BE2C (cell line): ENCODE results near the gene ARL2BP.

Source experiments
- DNase-seq: peaks from one replicate; pipeline ENCODE4 v3.0.0-alpha.2; 2020
- H3K27me3 ChIP-seq: fragments of 250-450 bp; sonication (Bioruptor Pico); 2 replicates; pipeline ENCODE4 v1.5.1; 2020; ENCODE audit warnings: mild to moderate bottlenecking
- H3K36me3 ChIP-seq: fragments of 250-450 bp; sonication (Bioruptor Pico); 2 replicates; pipeline ENCODE4 v1.5.1; 2020; ENCODE audit warnings: mild to moderate bottlenecking
- H3K4me1 ChIP-seq: fragments of 250-450 bp; sonication (Bioruptor Pico); 2 replicates; pipeline ENCODE4 v1.5.1; 2020
- H3K4me3 ChIP-seq: 2 replicates; pipeline ENCODE4 v1.5.1; 2011; ENCODE audit warnings: low read depth, low read length
- H3K9me3 ChIP-seq: fragments of 250-450 bp; sonication (Bioruptor Pico); 2 replicates; pipeline ENCODE4 v1.5.1; 2020
- TF ChIP-seq, protein P1 (sequence below): IDR thresholded peaks from 2 replicates; pipeline ENCODE4 v1.5.1; 2012; ENCODE audit warnings: mild to moderate bottlenecking, low read depth, low read length

ARL2BP gene

DNA sequence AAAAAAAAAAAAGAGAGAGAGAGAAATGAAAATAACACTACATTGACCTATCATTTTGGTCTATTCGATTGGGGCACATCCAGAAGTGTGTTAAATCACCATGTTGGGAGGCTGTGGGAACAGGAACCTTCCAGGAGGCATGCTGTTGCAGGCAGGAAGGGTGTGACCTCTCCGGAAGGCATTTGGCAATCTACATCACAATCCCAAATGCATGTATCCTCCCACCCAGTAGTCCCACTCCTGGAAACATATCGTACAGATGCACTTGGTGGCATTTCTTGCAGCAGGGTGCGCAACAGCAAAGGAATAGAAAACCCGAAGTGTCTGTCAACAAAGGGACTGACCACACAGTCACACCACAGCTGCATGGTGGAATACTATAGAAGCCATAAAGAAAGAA lies 31.5 kb downstream of the ARL2BP start:
- peaks cover 3% of the 10 kb centered on the region for H3K4me1 ChIP-seq
- no peaks in the 10 kb centered on the region for H3K9me3 ChIP-seq
- no peaks in the 10 kb centered on the region for H3K36me3 ChIP-seq
- TF ChIP-seq, protein P1, sequence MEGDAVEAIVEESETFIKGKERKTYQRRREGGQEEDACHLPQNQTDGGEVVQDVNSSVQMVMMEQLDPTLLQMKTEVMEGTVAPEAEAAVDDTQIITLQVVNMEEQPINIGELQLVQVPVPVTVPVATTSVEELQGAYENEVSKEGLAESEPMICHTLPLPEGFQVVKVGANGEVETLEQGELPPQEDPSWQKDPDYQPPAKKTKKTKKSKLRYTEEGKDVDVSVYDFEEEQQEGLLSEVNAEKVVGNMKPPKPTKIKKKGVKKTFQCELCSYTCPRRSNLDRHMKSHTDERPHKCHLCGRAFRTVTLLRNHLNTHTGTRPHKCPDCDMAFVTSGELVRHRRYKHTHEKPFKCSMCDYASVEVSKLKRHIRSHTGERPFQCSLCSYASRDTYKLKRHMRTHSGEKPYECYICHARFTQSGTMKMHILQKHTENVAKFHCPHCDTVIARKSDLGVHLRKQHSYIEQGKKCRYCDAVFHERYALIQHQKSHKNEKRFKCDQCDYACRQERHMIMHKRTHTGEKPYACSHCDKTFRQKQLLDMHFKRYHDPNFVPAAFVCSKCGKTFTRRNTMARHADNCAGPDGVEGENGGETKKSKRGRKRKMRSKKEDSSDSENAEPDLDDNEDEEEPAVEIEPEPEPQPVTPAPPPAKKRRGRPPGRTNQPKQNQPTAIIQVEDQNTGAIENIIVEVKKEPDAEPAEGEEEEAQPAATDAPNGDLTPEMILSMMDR = no peak
- H3K27me3 ChIP-seq = no peaks in the 10 kb centered on the region
- no peak overlapping the region for H3K4me3 ChIP-seq
- DNase-seq = no peak

DNA sequence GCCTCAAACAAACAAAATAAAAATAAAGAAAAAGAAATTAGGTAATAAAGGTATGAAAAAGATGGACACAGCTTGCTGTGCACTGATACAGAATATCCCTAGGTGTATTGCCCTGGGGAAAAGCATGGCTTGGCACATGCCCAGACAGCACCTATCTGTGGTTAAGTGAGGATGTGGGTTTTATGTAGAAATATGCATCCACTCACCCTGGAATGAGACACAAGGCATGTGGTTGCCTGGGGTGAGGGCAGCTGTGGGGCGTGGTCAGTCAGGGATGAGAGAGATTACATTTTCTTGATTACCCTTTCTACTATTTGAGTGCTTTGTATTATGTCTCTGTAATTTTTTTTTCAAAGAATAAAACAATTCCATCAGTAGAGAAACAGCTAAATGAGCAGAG lies 32.5 kb downstream of the ARL2BP start:
- TF ChIP-seq, protein P1 = no peak
- Histone ChIP-seq H3K4me1 (peaks cover 3% of the 10 kb centered on the region), H3K9me3 (no peaks in the 10 kb centered on the region), H3K36me3 (no peaks in the 10 kb centered on the region), H3K4me3 (no peak overlapping the region), H3K27me3 (no peaks in the 10 kb centered on the region)
- no peak for DNase-seq

DNA sequence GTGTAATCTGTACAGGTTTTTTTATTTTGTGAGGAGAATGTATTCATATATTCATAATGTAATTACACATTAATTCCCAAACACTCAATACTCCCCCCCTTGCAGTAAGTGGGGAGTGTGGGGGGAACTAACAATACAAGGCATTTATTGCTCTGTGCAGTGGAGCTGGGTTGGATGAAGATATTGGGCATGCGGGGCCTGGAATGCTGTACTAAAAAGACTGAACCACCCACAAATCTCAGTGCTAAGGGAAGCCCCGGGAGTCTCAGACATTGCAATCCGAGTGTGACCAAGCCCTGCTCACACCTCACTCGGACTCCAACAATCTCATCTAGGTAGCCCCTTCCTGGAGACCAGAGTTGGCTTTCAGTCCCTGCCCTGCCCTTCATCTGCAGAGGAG lies 33.4 kb downstream of the ARL2BP start:
- no peaks in the 10 kb centered on the region for H3K9me3 ChIP-seq
- DNase-seq = no peak
- H3K4me3 ChIP-seq = no peak overlapping the region
- H3K36me3 ChIP-seq = no peaks in the 10 kb centered on the region
- H3K4me1 ChIP-seq = peaks cover under 1% of the 10 kb centered on the region
- no peaks in the 10 kb centered on the region for H3K27me3 ChIP-seq
- TF ChIP-seq, protein P1 = no peak

DNA sequence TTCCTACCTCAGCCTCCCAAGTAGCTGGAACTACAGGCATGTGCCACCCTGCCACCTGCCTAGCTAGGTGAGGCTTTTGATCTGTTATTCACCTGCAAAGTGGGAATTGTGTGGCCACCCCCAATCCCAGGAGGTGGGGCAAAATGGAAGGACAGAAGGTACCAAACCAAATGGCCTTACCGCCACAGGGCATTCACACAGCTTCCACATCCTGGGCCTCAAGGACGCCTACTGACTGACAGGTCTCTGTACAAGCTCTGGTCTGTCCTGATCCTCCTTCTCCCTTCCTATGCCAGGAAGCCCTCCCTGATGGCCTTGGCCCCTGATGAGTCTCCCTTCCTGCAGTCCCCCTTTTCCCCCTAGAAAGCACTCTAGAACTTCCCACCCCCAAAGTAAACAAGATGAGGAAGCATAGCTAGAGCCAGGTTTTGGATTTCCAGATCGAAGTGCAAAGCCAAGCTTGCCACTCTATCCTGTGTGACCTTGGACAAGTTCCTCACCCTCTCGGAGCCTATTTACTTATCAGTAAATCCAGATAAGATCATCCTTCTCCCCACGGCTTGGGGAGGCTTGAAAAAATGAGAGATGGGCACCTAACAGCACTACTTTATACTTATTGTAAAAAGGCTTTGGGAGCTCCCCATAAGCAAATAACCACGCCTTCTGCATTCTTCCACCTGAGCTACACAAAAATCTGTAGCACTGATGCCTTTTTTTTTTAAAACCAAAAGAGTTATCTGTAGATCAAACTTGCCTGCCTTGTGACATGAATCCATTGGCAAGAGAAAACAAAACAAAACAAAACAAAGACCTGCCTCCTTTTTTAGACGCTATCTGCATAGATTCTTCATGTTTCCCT lies 35.0 kb downstream of the ARL2BP start:
- no peaks in the 10 kb centered on the region for H3K4me1 ChIP-seq
- H3K4me3 ChIP-seq = no peak overlapping the region
- no peak for DNase-seq
- peaks cover 6% of the 10 kb centered on the region; the same call in 1 of the 2 replicates for H3K27me3 ChIP-seq
- TF ChIP-seq, protein P1 = no peak
- no peaks in the 10 kb centered on the region for H3K36me3 ChIP-seq
- H3K9me3 ChIP-seq = 0 out of 2 replicates have a peak, but pooled peaks cover 2% of the 10 kb centered on the region

DNA sequence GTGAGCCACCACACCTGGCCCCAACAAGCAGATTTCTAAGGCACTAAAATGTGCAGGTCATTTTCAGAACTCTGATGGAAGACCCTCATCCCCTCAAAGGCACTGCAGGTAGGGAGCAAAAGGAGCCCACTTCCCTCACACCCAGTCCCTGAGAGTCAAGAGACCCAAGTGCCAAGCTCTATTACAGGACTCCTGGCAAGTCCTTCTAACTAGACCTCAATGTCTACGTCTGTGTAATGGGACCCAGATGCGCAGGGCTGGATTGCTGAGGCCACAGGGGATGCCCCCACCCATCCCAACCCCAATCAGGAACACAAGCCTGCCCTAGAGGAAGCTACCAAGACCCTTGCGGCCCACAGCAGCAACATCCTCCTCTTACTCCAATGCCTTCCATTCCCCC lies 36.7 kb downstream of the ARL2BP start:
- Histone ChIP-seq H3K4me1 (no peaks in the 10 kb centered on the region), H3K27me3 (peaks cover 6% of the 10 kb centered on the region; the same call in 1 of the 2 replicates), H3K36me3 (no peaks in the 10 kb centered on the region), H3K9me3 (0 out of 2 replicates have a peak, but pooled peaks cover 2% of the 10 kb centered on the region), H3K4me3 (no peak overlapping the region)
- TF ChIP-seq, protein P1 = no peak
- no peak for DNase-seq

DNA sequence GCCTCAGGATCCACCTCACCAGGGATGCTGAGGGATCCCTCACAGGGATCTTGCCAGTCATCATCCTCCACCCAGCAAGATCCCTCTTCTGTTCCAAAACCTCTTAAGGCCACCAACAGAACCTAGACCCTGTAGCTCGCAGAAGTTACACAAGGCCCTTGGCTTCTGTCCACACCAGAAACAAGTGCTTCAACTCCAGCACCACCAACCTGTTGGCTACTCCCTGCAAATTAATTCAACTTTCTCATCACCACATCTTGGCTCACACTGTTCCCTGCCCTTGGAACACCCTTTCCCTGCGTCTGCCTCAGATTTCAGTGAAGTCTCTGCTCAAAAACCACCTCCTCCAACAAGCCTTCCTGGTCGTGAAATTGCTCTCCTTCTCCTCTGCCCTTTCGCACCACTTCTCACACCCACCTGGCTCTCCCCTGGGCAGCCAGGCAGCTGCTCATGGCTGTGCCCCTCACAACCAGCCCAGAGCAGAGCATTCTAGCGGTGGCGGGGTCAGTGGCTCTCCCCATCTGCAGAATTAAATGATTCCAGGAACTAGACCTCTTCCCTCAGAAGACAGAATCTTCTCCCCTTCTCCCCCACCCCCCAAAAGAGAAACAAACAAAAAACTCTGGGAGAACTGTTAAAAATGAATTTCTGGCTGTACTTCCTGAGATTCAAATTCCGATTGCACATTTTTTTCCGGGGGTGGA lies 37.6 kb downstream of the ARL2BP start:
- TF ChIP-seq, protein P1 = no peak
- H3K36me3 ChIP-seq = no peaks in the 10 kb centered on the region
- 0 out of 2 replicates have a peak, but pooled peaks cover 2% of the 10 kb centered on the region for H3K9me3 ChIP-seq
- no peak overlapping the region for H3K4me3 ChIP-seq
- DNase-seq = no peak
- H3K4me1 ChIP-seq = no peaks in the 10 kb centered on the region
- peaks cover 6% of the 10 kb centered on the region; the same call in 1 of the 2 replicates for H3K27me3 ChIP-seq
